ENCODE data around the gene GNAT2.

GNAT2 gene

GRCh38 chr1:109641861-109642260 is 22.4 kb upstream of the GNAT2 start:
- DNase-seq (ENCODE audit: low read depth in 2 of 2), result no peak

GRCh38 chr1:109641078-109641740 is 21.8 kb upstream of the GNAT2 start:
- no peak for DNase-seq (ENCODE audit: low read depth in 2 of 2)

- DNase-seq (ENCODE audit: low read depth in 2 of 2), result peak; percentile 76 to 78
Observed at GRCh38 chr1:109640285-109640865, 21.0 kb upstream of the GNAT2 start.

- no peak for DNase-seq (ENCODE audit: low read depth in 2 of 2)
Observed at GRCh38 chr1:109639841-109640184, 20.4 kb upstream of the GNAT2 start.

DNA sequence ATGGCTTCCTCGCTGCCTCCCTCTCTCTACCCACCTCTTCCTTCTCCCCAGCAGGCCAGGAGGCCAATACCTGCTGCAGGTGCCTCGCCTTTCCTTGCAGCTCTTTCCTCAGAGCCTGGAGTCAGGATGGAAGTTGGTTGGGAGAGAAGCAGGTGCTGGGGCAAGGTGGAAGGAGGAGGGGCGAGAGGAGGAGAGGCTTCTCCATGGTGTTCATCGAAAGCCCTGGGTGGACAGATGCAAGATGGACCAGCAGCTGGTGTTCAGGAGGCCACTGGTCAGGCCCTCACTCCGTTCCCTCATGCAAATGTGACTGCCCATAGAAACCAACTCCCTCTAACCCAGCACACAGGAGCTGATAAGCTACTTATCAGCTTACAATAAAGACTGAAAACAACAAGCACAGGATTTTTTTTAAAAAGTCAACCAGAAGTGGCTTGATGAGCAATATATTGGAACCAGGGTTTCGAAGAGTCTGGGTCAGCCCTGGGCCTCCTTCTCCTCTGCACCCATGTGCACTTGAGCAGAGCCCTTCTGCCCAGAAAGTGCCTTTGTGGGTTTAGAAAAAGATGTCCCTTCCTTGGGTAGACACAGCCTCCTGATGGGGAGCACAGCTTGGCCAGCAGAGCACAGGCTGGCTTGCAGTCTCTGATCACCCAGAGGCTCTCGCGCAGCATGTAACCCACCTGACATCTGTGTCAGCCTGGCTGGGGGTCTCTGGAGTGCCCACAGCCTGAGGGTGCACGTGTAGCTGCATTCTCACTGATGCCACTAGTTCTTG is 19.8 kb upstream of the GNAT2 start:
- DNase-seq (ENCODE audit: low read depth in 2 of 2), result no peak

DNA sequence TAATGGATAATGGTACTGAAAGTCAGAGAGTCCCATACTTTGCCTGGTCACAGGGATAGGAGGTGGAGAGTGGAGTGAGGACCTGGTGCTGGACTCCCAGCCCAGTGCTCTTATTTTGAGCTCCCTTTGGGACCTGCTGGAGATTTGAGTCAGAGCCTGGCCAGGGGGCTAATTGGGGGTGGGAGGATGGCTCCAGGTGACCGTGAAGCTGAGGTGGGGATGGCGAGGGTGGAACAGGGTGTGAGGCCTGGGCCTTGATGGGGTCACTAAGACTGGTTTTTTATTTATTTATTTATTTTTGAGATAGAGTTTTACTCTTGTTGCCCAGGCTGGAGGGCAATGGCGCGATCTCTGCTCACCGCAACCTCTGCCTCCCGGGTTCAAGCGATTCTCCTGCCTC is 18.0 kb upstream of the GNAT2 start:
- no peak for DNase-seq (ENCODE audit: low read depth in 2 of 2)

- DNase-seq (ENCODE audit: low read depth in 2 of 2), result no peak
Observed at GRCh38 chr1:109636201-109636952, 17.0 kb upstream of the GNAT2 start.

- no peak for DNase-seq (ENCODE audit: low read depth in 2 of 2)
Observed at GRCh38 chr1:109635862-109636200, 16.4 kb upstream of the GNAT2 start.

GRCh38 chr1:109634771-109635750 is 15.6 kb upstream of the GNAT2 start:
- DNase-seq (ENCODE audit: low read depth in 2 of 2), result no peak

- no peak for DNase-seq (ENCODE audit: low read depth in 2 of 2)
Observed at GRCh38 chr1:109634292-109634691, 14.9 kb upstream of the GNAT2 start.

- DNase-seq (ENCODE audit: low read depth in 2 of 2), result no peak
Observed at GRCh38 chr1:109632671-109633346, 13.4 kb upstream of the GNAT2 start.

- no peak for DNase-seq (ENCODE audit: low read depth in 2 of 2)
Observed at GRCh38 chr1:109631513-109632505, 12.4 kb upstream of the GNAT2 start.

- no peak for DNase-seq (ENCODE audit: low read depth in 2 of 2)
Observed at GRCh38 chr1:109630898-109631512, 11.6 kb upstream of the GNAT2 start.

GRCh38 chr1:109630081-109630897 is 10.9 kb upstream of the GNAT2 start:
- no peak for DNase-seq (ENCODE audit: low read depth in 2 of 2)

DNA sequence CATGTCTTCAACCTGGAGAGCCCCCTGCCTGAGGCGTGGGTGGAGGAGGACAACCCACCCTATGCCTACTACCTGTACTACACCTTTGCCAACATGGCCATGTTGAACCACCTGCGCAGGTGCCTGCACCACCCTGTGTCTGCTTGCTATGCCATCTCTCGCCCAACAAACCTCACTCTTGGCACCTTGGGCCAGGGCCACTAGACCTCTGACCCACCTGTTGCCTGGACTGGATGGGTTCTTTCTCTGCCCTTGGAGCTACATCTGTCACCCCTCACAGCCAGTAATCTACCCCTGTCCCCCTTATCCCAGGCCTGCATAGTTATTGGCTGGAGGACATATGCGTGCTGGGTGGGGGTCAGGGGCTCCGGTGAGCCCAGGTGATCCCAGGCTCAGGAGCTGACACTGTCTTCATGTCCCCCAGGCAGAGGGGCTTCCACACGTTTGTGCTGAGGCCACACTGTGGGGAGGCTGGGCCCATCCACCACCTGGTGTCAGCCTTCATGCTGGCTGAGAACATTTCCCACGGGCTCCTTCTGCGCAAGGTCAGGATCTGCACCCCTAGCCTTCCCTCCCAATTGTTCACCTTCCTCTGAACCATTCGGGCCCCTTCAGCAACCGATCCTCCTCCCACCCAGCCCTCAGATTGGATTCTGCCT is 10.1 kb upstream of the GNAT2 start:
- DNase-seq (ENCODE audit: low read depth in 2 of 2), result no peak

GRCh38 chr1:109628540-109629321 is 9.3 kb upstream of the GNAT2 start:
- DNase-seq (ENCODE audit: low read depth in 2 of 2), result no peak

All from stimulated activated CD8-positive, alpha-beta memory T cell treated with anti-CD3 and anti-CD28 coated beads, Interleukin-15, amount 100 ng/mL, for 48 hours (primary cell).